Spleen (tissue), 11 donors: ENCODE measurements around the gene PAX5. TPM values are rescaled to one million over a fixed set of nuclear protein-coding genes. Genes with fewer than 3 reads are reported as not detected.
A peak's percentile ranks its signal among the peaks of the same experiment; 100 is the strongest.

Experiments
- DNase-seq: peaks from one replicate; pipeline ENCODE4 v3.0.0-alpha.2; 2020
- H3K27ac ChIP-seq, 8 donors: fragments of 200-600 bp; sonication (generic) in 7 of 8; 1 replicate in 4 of 8; 2 replicates in 4 of 8; pipeline versions ENCODE4 v1.5.0 to v1.8.0; 2016 to 2021; ENCODE audit warnings: inconsistent platforms in 4 of 8, mild to moderate bottlenecking in 4 of 8, moderate library complexity in 1 of 8
- H3K27me3 ChIP-seq, 7 donors: fragments of 200-600 bp; sonication (generic) in 6 of 7; replicated peaks in 1 of 7; 1 replicate in 4 of 7; 2 replicates in 3 of 7; pipeline versions ENCODE4 v1.5.0 to v1.8.0; 2016 to 2021; ENCODE audit warnings: inconsistent platforms in 3 of 7, mild to moderate bottlenecking in 1 of 7
- H3K36me3 ChIP-seq, 6 donors: fragments of 200-600 bp; sonication (generic) in 5 of 6; 1 replicate in 4 of 6; 2 replicates in 2 of 6; pipeline versions ENCODE4 v1.5.0 to v1.8.0; 2016 to 2021; ENCODE audit warnings: inconsistent platforms in 2 of 6
- H3K4me1 ChIP-seq, 6 donors: fragments of 200-600 bp; sonication (generic) in 5 of 6; 1 replicate in 3 of 6; 2 replicates in 3 of 6; pipeline versions ENCODE4 v1.5.0 to v1.8.0; 2016 to 2021; ENCODE audit warnings: inconsistent platforms in 3 of 6
- H3K4me3 ChIP-seq, 8 donors: fragments of 200-600 bp; sonication (generic) in 7 of 8; 1 replicate in 4 of 8; 2 replicates in 4 of 8; pipeline versions ENCODE4 v1.5.0 to v1.8.0; 2016 to 2021; ENCODE audit warnings: inconsistent platforms in 4 of 8, mild to moderate bottlenecking in 4 of 8, moderate library complexity in 2 of 8
- H3K9me3 ChIP-seq, 8 donors: fragments of 200-600 bp; sonication (generic) in 7 of 8; 1 replicate in 4 of 8; 2 replicates in 4 of 8; pipeline versions ENCODE4 v1.5.0 to v1.8.0; 2016 to 2021; ENCODE audit warnings: inconsistent platforms in 4 of 8
- CTCF ChIP-seq, 11 experiments: fragments of 200-600 bp in 7 of 11; fragments of 450-650 bp in 4 of 11; sonication (generic) in 4 of 11; IDR thresholded peaks in 8 of 11; conservative IDR thresholded peaks in 3 of 11; 1 replicate in 7 of 11; 2 replicates in 4 of 11; pipeline versions ENCODE4 v1.4.0 to v1.8.0; 2016 to 2021; ENCODE audit warnings: antibody characterized with exemption in 11 of 11, inconsistent platforms in 4 of 11, mild to moderate bottlenecking in 1 of 11
- POLR2A ChIP-seq, 3 donors: fragments of 450-650 bp; IDR thresholded peaks; one replicate each; pipeline ENCODE4 v1.5.1; 2017; ENCODE audit warnings: antibody characterized with exemption in 3 of 3, mild to moderate bottlenecking in 1 of 3
- POLR2AphosphoS5 ChIP-seq, 3 donors: sonication (generic); formaldehyde crosslinking; IDR thresholded peaks; one replicate each; pipeline ENCODE4 v1.5.1; 2017; ENCODE audit warnings: antibody characterized with exemption in 3 of 3
- WGBS, 5 donors: extraction: QIAGEN DNeasy Blood & Tissue Kit in 3 of 5; methylation state at CpG; one replicate each; pipeline versions ENCODE4 v1.1.5 to v1.1.7; 2013 to 2018; 5-methylcytosine and 5-hydroxymethylcytosine counted together
- intact Hi-C: fragments of 100-400 bp; cut with DNase I; formaldehyde crosslinking; loops from one replicate; pipeline ENCODE4 v1.15.0; 2023; ENCODE audit warnings: low total_unique reads
- polyA plus RNA-seq, 3 donors: library from polyadenylated mRNA; stranded (reverse); fragments of 200-250 nt; gene quantifications; one replicate each; pipeline ENCODE4 v1.2.1, GENCODE V29; 2013
- total RNA-seq, 7 donors: library from RNA; depleted of rRNA in 3 of 7; stranded (reverse); fragments of >200 nt in 3 of 7; fragmentation: NEBNext Ultra II Directional in 4 of 7; extraction: Animal tissue kit (Norgen Biotek cat#: 25700) in 4 of 7; gene quantifications; one replicate each; pipeline versions ENCODE4 v1.1.0 to v1.2.1, GENCODE V29; 2016 to 2021
- donor health status: healthy with polysubstance abuse.
- donor health status: DM: no; HTN: no; CAD: no; lungs with moderate emphysema.
- donor health status: DM: no; HTN: no; CAD: no.
- donor health status: Bipolar disorder and iron deficiency.
- donor health status: healthy.
- donor health status: DM: no; HTN: no; CAD: no.
- donor health status: DM: yes; HTN: yes; CAD: no.

Gene PAX5
- total and polyA plus RNA-seq, 10 donors, result 15.9 to 120 (median 53.0) TPM

- TF ChIP-seq CTCF (IDR thresholded peaks at IDR 0.05 in 8 of 11, conservative IDR thresholded peaks at IDR 0.05 in 3 of 11) (no peak), POLR2AphosphoS5 (IDR thresholded peaks at IDR 0.05) (peak in 1 of 3 donors; percentile 30)
- Histone ChIP-seq H3K9me3 (no peaks in the 10 kb centered on the region), H3K4me3 (no peak overlapping the region), H3K27me3 (no peaks in the 10 kb centered on the region), H3K4me1 (peaks cover 0 to 37% (median 8%) of the 10 kb centered on the region in 6 donors), H3K27ac (no peak overlapping the region), H3K36me3 (peaks cover 0 to 32% (median 0%) of the 10 kb centered on the region in 6 donors)
- WGBS, 5 donors, result 68 to 81% (median 75%) methylated on average over 7 of the region's 7 CpGs
- intact Hi-C loops, result no loop called here
- no peak for DNase-seq
Measured at GRCh38 chr9:36940500-36940853, 93.6 kb downstream of the PAX5 start.

- WGBS, 5 donors, result 74 to 80% (median 75%) methylated on average over 28 of the region's 28 CpGs
- Histone ChIP-seq H3K4me1 (peaks cover 0 to 37% (median 8%) of the 10 kb centered on the region in 6 donors), H3K36me3 (peaks cover 0 to 35% (median 0%) of the 10 kb centered on the region in 6 donors), H3K27me3 (no peaks in the 10 kb centered on the region), H3K9me3 (no peaks in the 10 kb centered on the region), H3K4me3 (no peak overlapping the region), H3K27ac (no peak overlapping the region)
- TF ChIP-seq POLR2AphosphoS5 (IDR thresholded peaks at IDR 0.05) (peak in 1 of 3 donors; percentile 22), POLR2A (IDR thresholded peaks at IDR 0.05) (no peak)
- intact Hi-C loops, result no loop called here
- DNase-seq, result no peak
Measured at GRCh38 chr9:36939655-36940499, 94.2 kb downstream of the PAX5 start.

- intact Hi-C loops, result no loop called here
- DNase-seq, result no peak
- Histone ChIP-seq H3K4me1 (peaks cover 0 to 37% (median 8%) of the 10 kb centered on the region in 6 donors), H3K27ac (no peak overlapping the region), H3K36me3 (peaks cover 0 to 37% (median 0%) of the 10 kb centered on the region in 6 donors), H3K9me3 (no peaks in the 10 kb centered on the region), H3K27me3 (no peaks in the 10 kb centered on the region), H3K4me3 (no peak overlapping the region)
- TF ChIP-seq CTCF (IDR thresholded peaks at IDR 0.05 in 8 of 11, conservative IDR thresholded peaks at IDR 0.05 in 3 of 11), result no peak
- TF ChIP-seq POLR2A (IDR thresholded peaks at IDR 0.05), result no peak
- TF ChIP-seq POLR2AphosphoS5 (IDR thresholded peaks at IDR 0.05), result no peak
- 49 to 63% (median 61%) methylated on average over 5 of the region's 5 CpGs for WGBS, 5 donors
Measured at GRCh38 chr9:36939214-36939613, 94.9 kb downstream of the PAX5 start.

- peaks cover 0 to 37% (median 8%) of the 10 kb centered on the region in 6 donors for H3K4me1 ChIP-seq
- WGBS, 5 donors, result 66 to 81% (median 74%) methylated on average over 6 of the region's 6 CpGs
- no peaks in the 10 kb centered on the region for H3K9me3 ChIP-seq
- H3K27ac ChIP-seq, result peak overlapping the region in 1 of 8 donors; percentile 20
- no peak for DNase-seq
- no peaks in the 10 kb centered on the region for H3K27me3 ChIP-seq
- intact Hi-C loops, result no loop called here
- TF ChIP-seq POLR2A (IDR thresholded peaks at IDR 0.05), result no peak
- no peak for TF ChIP-seq CTCF (IDR thresholded peaks at IDR 0.05 in 8 of 11, conservative IDR thresholded peaks at IDR 0.05 in 3 of 11)
- TF ChIP-seq POLR2AphosphoS5 (IDR thresholded peaks at IDR 0.05), result no peak
- no peak overlapping the region for H3K4me3 ChIP-seq
- peaks cover 0 to 41% (median 0%) of the 10 kb centered on the region in 6 donors for H3K36me3 ChIP-seq
Measured at GRCh38 chr9:36938617-36939016, 95.5 kb downstream of the PAX5 start.
